ENCODE results near the gene NPDC1.

The NPDC1 gene

GRCh38 chr9:137023157-137023556 is 22.8 kb downstream of the NPDC1 start:
- no peak for DNase-seq

- DNase-seq, result no peak
These were observed 23.3 kb downstream of the NPDC1 start for GRCh38 chr9:137022662-137023008.

GRCh38 chr9:137021979-137022661 is 23.9 kb downstream of the NPDC1 start:
- no peak for DNase-seq

GRCh38 chr9:137021568-137021978 is 24.4 kb downstream of the NPDC1 start:
- DNase-seq, result no peak

GRCh38 chr9:137020771-137021567 is 25.0 kb downstream of the NPDC1 start:
- no peak for DNase-seq

- DNase-seq, result no peak
These were observed 25.9 kb downstream of the NPDC1 start for GRCh38 chr9:137019891-137020683.

GRCh38 chr9:137018761-137019559 is 27.0 kb downstream of the NPDC1 start:
- no peak for DNase-seq

- no peak for DNase-seq
These were observed 28.0 kb downstream of the NPDC1 start for GRCh38 chr9:137017791-137018497.

- no peak for DNase-seq
These were observed 28.9 kb downstream of the NPDC1 start for GRCh38 chr9:137017071-137017470.

GRCh38 chr9:137016436-137016835 is 29.5 kb downstream of the NPDC1 start:
- DNase-seq, result no peak

- DNase-seq, result no peak
These were observed 30.0 kb downstream of the NPDC1 start for GRCh38 chr9:137015976-137016375.

- DNase-seq, result no peak
These were observed 30.4 kb downstream of the NPDC1 start for GRCh38 chr9:137015540-137015930.

GRCh38 chr9:137014776-137015539 is 31.0 kb downstream of the NPDC1 start:
- DNase-seq, result no peak

GRCh38 chr9:137014166-137014565 is 31.8 kb downstream of the NPDC1 start:
- no peak for DNase-seq

- no peak for DNase-seq
These were observed 32.4 kb downstream of the NPDC1 start for GRCh38 chr9:137013571-137013940.

GRCh38 chr9:137012694-137013570 is 33.0 kb downstream of the NPDC1 start:
- no peak for DNase-seq

- DNase-seq, result no peak
These were observed 33.9 kb downstream of the NPDC1 start for GRCh38 chr9:137011907-137012675.

- DNase-seq, result no peak
These were observed 34.8 kb downstream of the NPDC1 start for GRCh38 chr9:137011156-137011555.

- DNase-seq, result peak; percentile 42
These were observed 35.8 kb downstream of the NPDC1 start for GRCh38 chr9:137009938-137010732.
